H9 (cell line): ENCODE data around the gene SPOCD1. TPM values are rescaled to one million over a fixed set of nuclear protein-coding genes. Genes with fewer than 3 reads are reported as not detected.

Source experiments
- DNase-seq: peaks from one replicate; pipeline ENCODE4 v3.0.0-alpha.2; 2017
- H2AFZ ChIP-seq: one replicate; pipeline ENCODE4 v1.6.1; 2013; ENCODE audit warnings: mild to moderate bottlenecking, low read length, control low read depth, moderate library complexity
- H2AK5ac ChIP-seq: 2 replicates; pipeline ENCODE4 v1.6.1; 2013; ENCODE audit warnings: low read length, control low read depth, mixed read lengths; ENCODE audit not compliant: insufficient read length
- H2BK120ac ChIP-seq: one replicate; pipeline ENCODE4 v1.6.1; 2013; ENCODE audit warnings: low read depth, mild to moderate bottlenecking, low read length, control low read depth, inconsistent platforms; ENCODE audit not compliant: poor library complexity, severe bottlenecking
- H2BK12ac ChIP-seq: 2 replicates; pipeline ENCODE4 v1.6.1; 2013; ENCODE audit warnings: low read length, control low read depth, mixed read lengths, low read depth; ENCODE audit not compliant: insufficient read length
- H2BK15ac ChIP-seq: 2 replicates; pipeline ENCODE4 v1.6.1; 2013; ENCODE audit warnings: low read depth, low read length, control low read depth
- H2BK20ac ChIP-seq: one replicate; pipeline ENCODE4 v1.6.1; 2013; ENCODE audit warnings: low read depth, mild to moderate bottlenecking, low read length, control low read depth, inconsistent platforms; ENCODE audit not compliant: poor library complexity, severe bottlenecking
- H2BK5ac ChIP-seq: 2 replicates; pipeline ENCODE4 v1.6.1; 2013; ENCODE audit warnings: low read length, control low read depth, mixed read lengths; ENCODE audit not compliant: insufficient read length
- H3K14ac ChIP-seq: 2 replicates; pipeline ENCODE4 v1.6.1; 2013; ENCODE audit warnings: low read length, control low read depth; ENCODE audit not compliant: insufficient read depth
- H3K18ac ChIP-seq: 2 replicates; pipeline ENCODE4 v1.6.1; 2013; ENCODE audit warnings: low read depth, mild to moderate bottlenecking, mixed read lengths, low read length, control low read depth; ENCODE audit not compliant: insufficient read length
- H3K23ac ChIP-seq: 2 replicates; pipeline ENCODE4 v1.6.1; 2013; ENCODE audit warnings: low read length, control low read depth, mixed read lengths, low read depth; ENCODE audit not compliant: insufficient read length
- H3K23me2 ChIP-seq: 2 replicates; pipeline ENCODE4 v1.6.1; 2013; ENCODE audit warnings: low read depth, mild to moderate bottlenecking, mixed read lengths, low read length, control low read depth; ENCODE audit not compliant: insufficient read length, poor library complexity, severe bottlenecking
- H3K27ac ChIP-seq: 2 replicates; pipeline ENCODE4 v1.5.1; 2013; ENCODE audit warnings: low read length, control low read depth, mixed read lengths, low read depth; ENCODE audit not compliant: insufficient read length
- H3K27me3 ChIP-seq: 2 replicates; pipeline ENCODE4 v1.6.1; 2013; ENCODE audit warnings: low read length, control low read depth, inconsistent platforms; ENCODE audit not compliant: insufficient read depth
- H3K4ac ChIP-seq: 2 replicates; pipeline ENCODE4 v1.6.1; 2013; ENCODE audit warnings: low read depth, mild to moderate bottlenecking, control low read depth, inconsistent platforms, low read length, moderate library complexity
- H3K4me1 ChIP-seq: 2 replicates; pipeline ENCODE4 v1.6.1; 2013; ENCODE audit warnings: low read length, control low read depth, inconsistent platforms; ENCODE audit not compliant: insufficient read depth
- H3K4me2 ChIP-seq: 2 replicates; pipeline ENCODE4 v1.6.1; 2013; ENCODE audit warnings: low read length, control low read depth, mixed read lengths; ENCODE audit not compliant: insufficient read length, insufficient read depth
- H3K56ac ChIP-seq: 2 replicates; pipeline ENCODE4 v1.6.1; 2013; ENCODE audit warnings: low read depth, mild to moderate bottlenecking, mixed read lengths, low read length, control low read depth; ENCODE audit not compliant: insufficient read length
- H3K79me1 ChIP-seq: 2 replicates; pipeline ENCODE4 v1.6.1; 2013; ENCODE audit warnings: low read depth, mild to moderate bottlenecking, moderate library complexity, low read length, control low read depth, inconsistent platforms; ENCODE audit not compliant: insufficient read depth, poor library complexity, severe bottlenecking
- H3K79me2 ChIP-seq: 2 replicates; pipeline ENCODE4 v1.6.1; 2013; ENCODE audit warnings: low read length, control low read depth, inconsistent platforms; ENCODE audit not compliant: insufficient read depth
- H3K9ac ChIP-seq: 2 replicates; pipeline ENCODE4 v1.6.1; 2013; ENCODE audit warnings: low read length, control low read depth, mixed read lengths; ENCODE audit not compliant: insufficient read length; ENCODE audit errors: extremely low read depth
- H3K9me3 ChIP-seq: one replicate; pipeline ENCODE4 v1.6.1; 2013; ENCODE audit warnings: low read depth, low read length, inconsistent platforms; ENCODE audit not compliant: control insufficient read depth
- H3T11ph ChIP-seq: one replicate; pipeline ENCODE4 v1.6.1; 2013; ENCODE audit warnings: mild to moderate bottlenecking, low read length, control low read depth, inconsistent platforms
- H4K20me1 ChIP-seq: one replicate; pipeline ENCODE4 v1.6.1; 2013; ENCODE audit not compliant: control insufficient read depth, insufficient read length, insufficient read depth
- H4K5ac ChIP-seq: 2 replicates; pipeline ENCODE4 v1.6.1; 2013; ENCODE audit warnings: low read depth, mild to moderate bottlenecking, mixed read lengths, low read length, control low read depth; ENCODE audit not compliant: insufficient read length
- H4K8ac ChIP-seq: replicated peaks from 2 replicates; pipeline ENCODE4 v1.6.1; 2013; ENCODE audit warnings: low read length, control low read depth, mixed read lengths, low read depth; ENCODE audit not compliant: insufficient read length
- H4K91ac ChIP-seq: 2 replicates; pipeline ENCODE4 v1.6.1; 2013; ENCODE audit warnings: low read depth, mild to moderate bottlenecking, moderate library complexity, mixed read lengths, low read length, control low read depth; ENCODE audit not compliant: insufficient read length
- H3K27ac Mint-ChIP-seq, 3 experiments: 2 replicates in 2 of 3; 3 replicates in 1 of 3; pipeline ENCODE4 v1.8.0; 2020 to 2021; ENCODE audit warnings: mixed read lengths in 3 of 3, mild to moderate bottlenecking in 1 of 3, moderate library complexity in 1 of 3
- H3K27me3 Mint-ChIP-seq: 2 replicates; pipeline ENCODE4 v1.8.0; 2021; ENCODE audit warnings: low read depth, mild to moderate bottlenecking, moderate library complexity, mixed read lengths
- H3K36me3 Mint-ChIP-seq, 3 experiments: 2 replicates in 2 of 3; 3 replicates in 1 of 3; pipeline ENCODE4 v1.8.0; 2020 to 2021; ENCODE audit warnings: low read depth in 3 of 3, mixed read lengths in 3 of 3; ENCODE audit not compliant: insufficient read depth in 1 of 3
- H3K4me1 Mint-ChIP-seq, 2 experiments: 2 replicates each; pipeline ENCODE4 v1.8.0; 2020; ENCODE audit warnings: mixed read lengths in 2 of 2
- H3K4me3 Mint-ChIP-seq, 2 experiments: 2 replicates in 1 of 2; 3 replicates in 1 of 2; pipeline ENCODE4 v1.8.0; 2020 to 2021; ENCODE audit warnings: mild to moderate bottlenecking in 2 of 2, mixed read lengths in 2 of 2, moderate library complexity in 1 of 2
- H3K9me3 Mint-ChIP-seq, 2 experiments: 2 replicates in 1 of 2; 3 replicates in 1 of 2; pipeline ENCODE4 v1.8.0; 2020; ENCODE audit warnings: mild to moderate bottlenecking in 2 of 2, mixed read lengths in 2 of 2, moderate library complexity in 1 of 2
- WGBS: extraction: QIAGEN DNeasy Blood & Tissue Kit; methylation state at CpG from one replicate; pipeline ENCODE4 v1.1.7; 2013; ENCODE audit warnings: missing lambda C conversion rate, low lambda C conversion rate, mixed read lengths; ENCODE audit not compliant: insufficient read length; ENCODE audit errors: extremely low coverage; 5-methylcytosine and 5-hydroxymethylcytosine counted together
- total RNA-seq: library from RNA; stranded (reverse); gene quantifications from 2 replicates; pipeline ENCODE4 v1.2.1, GENCODE V29; 2021
- TF ChIP-seq, protein P1 (sequence below): fragments of 200-600 bp; sonication (generic); conservative IDR thresholded peaks from 3 replicates; pipeline ENCODE4 v1.8.0; 2021; ENCODE audit warnings: antibody characterized with exemption, mild to moderate bottlenecking

SPOCD1 gene
- total RNA-seq, 1 experiment from 2014 or later = 1.5 TPM

DNA sequence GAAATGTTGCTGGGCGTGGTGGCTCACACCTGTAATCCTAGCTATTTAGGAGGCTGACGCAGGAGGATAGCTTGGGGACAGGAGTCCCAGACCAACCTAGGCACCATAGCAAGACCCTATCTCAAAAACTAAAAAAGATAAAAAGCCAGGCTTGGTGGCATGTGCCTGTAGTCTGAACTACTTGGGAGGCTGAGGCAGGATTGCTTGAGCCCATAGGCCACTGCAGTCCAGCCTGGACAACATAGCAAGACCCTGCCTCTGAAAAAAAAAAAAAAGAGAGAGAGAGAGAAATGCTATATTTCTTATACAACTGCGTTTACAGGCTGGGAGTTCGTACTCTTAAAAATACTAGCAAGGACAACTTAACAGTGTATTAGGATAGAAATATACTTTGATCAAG is 46.2 kb upstream of the SPOCD1 start:
- no peak for DNase-seq
- Histone ChIP-seq H2BK5ac (no peak overlapping the region), H3K9me3 (no peaks in the 10 kb centered on the region), H3K23ac (no peak overlapping the region), H2AFZ (no peak overlapping the region), H4K5ac (no peak overlapping the region), H3K9ac (no peak overlapping the region), H3K14ac (no peak overlapping the region), H4K91ac (no peak overlapping the region), H2BK120ac (no peak overlapping the region), H2BK15ac (no peak overlapping the region), H4K20me1 (no peaks in the 10 kb centered on the region), H4K8ac (no peak overlapping the region), H3K4me1 (no peaks in the 10 kb centered on the region), H3K4me2 (no peak overlapping the region), H3K18ac (no peak overlapping the region), H3T11ph (no peak overlapping the region), H2AK5ac (no peak overlapping the region), H3K27ac (no peak overlapping the region), H3K79me2 (no peaks in the 10 kb centered on the region), H3K4ac (no peak overlapping the region), H3K79me1 (no peaks in the 10 kb centered on the region), H3K56ac (no peak overlapping the region), H3K27me3 (no peaks in the 10 kb centered on the region), H2BK20ac (no peak overlapping the region), H2BK12ac (no peak overlapping the region), H3K23me2 (no peaks in the 10 kb centered on the region)
- no peaks in the 10 kb centered on the region for H3K9me3 Mint-ChIP-seq
- no peak overlapping the region for H3K27ac Mint-ChIP-seq
- H3K4me1 Mint-ChIP-seq = peaks cover 4% of the 10 kb centered on the region in 2 experiments
- H3K36me3 Mint-ChIP-seq = no peaks in the 10 kb centered on the region
- TF ChIP-seq, protein P1, sequence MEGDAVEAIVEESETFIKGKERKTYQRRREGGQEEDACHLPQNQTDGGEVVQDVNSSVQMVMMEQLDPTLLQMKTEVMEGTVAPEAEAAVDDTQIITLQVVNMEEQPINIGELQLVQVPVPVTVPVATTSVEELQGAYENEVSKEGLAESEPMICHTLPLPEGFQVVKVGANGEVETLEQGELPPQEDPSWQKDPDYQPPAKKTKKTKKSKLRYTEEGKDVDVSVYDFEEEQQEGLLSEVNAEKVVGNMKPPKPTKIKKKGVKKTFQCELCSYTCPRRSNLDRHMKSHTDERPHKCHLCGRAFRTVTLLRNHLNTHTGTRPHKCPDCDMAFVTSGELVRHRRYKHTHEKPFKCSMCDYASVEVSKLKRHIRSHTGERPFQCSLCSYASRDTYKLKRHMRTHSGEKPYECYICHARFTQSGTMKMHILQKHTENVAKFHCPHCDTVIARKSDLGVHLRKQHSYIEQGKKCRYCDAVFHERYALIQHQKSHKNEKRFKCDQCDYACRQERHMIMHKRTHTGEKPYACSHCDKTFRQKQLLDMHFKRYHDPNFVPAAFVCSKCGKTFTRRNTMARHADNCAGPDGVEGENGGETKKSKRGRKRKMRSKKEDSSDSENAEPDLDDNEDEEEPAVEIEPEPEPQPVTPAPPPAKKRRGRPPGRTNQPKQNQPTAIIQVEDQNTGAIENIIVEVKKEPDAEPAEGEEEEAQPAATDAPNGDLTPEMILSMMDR = no peak
- H3K4me3 Mint-ChIP-seq = no peak overlapping the region
- no CpG with 5 or more reads among the region's 4 CpGs for WGBS
- no peaks in the 10 kb centered on the region; the same call in 1 of the 2 replicates for H3K27me3 Mint-ChIP-seq
